Stimulated activated memory B cell treated with anti-CD40 and anti-IgM and Interleukin-4, amounts not matched to agents 10 μg/mL and 1 μg/mL and 100 μg/mL, for 72 hours (primary cell): Measurements from ENCODE around the gene SNAPC4.

Experiments used
- ATAC-seq: fragments of 150-1000 bp; cut with Tn5 transposase; 2 replicates; pipeline ENCODE4 v1.10.0; 2021
- H3K27ac Mint-ChIP-seq: one replicate; pipeline ENCODE4 v1.8.0; 2022; ENCODE audit warnings: mild to moderate bottlenecking, mixed read lengths
- H3K27me3 Mint-ChIP-seq: one replicate; pipeline ENCODE4 v1.8.0; 2022; ENCODE audit warnings: mixed read lengths
- H3K36me3 Mint-ChIP-seq: one replicate; pipeline ENCODE4 v1.8.0; 2022; ENCODE audit warnings: mixed read lengths
- H3K4me1 Mint-ChIP-seq: one replicate; pipeline ENCODE4 v1.8.0; 2022; ENCODE audit warnings: mixed read lengths
- H3K4me3 Mint-ChIP-seq: one replicate; pipeline ENCODE4 v1.8.0; 2022; ENCODE audit warnings: mild to moderate bottlenecking, moderate library complexity, mixed read lengths
- H3K9me3 Mint-ChIP-seq: one replicate; pipeline ENCODE4 v1.8.0; 2022; ENCODE audit warnings: mixed read lengths

Gene SNAPC4

GRCh38 chr9:136377341-136378169 is 22.4 kb downstream of the SNAPC4 start:
- Mint-ChIP-seq H3K36me3 (peaks cover 31% of the 10 kb centered on the region), H3K9me3 (no peaks in the 10 kb centered on the region), H3K27me3 (no peaks in the 10 kb centered on the region), H3K27ac (no peak overlapping the region), H3K4me1 (peaks cover 8% of the 10 kb centered on the region), H3K4me3 (no peak overlapping the region)
- ATAC-seq = no peak

GRCh38 chr9:136376457-136376856 is 23.5 kb downstream of the SNAPC4 start:
- no peak for ATAC-seq
- Mint-ChIP-seq H3K27ac (no peak overlapping the region), H3K4me1 (peaks cover 13% of the 10 kb centered on the region)

GRCh38 chr9:136375096-136375495 is 24.9 kb downstream of the SNAPC4 start:
- Mint-ChIP-seq H3K4me1 (peaks cover 13% of the 10 kb centered on the region), H3K36me3 (peaks cover 31% of the 10 kb centered on the region), H3K27me3 (no peaks in the 10 kb centered on the region), H3K9me3 (no peaks in the 10 kb centered on the region), H3K27ac (no peak overlapping the region), H3K4me3 (no peak overlapping the region)
- no peak for ATAC-seq

More at GRCh38 chr9:136376457-136376856, 23.5 kb downstream of the SNAPC4 start:
- no peak overlapping the region for H3K4me3 Mint-ChIP-seq
- H3K36me3 Mint-ChIP-seq = peaks cover 31% of the 10 kb centered on the region
- H3K27me3 Mint-ChIP-seq = no peaks in the 10 kb centered on the region
- no peaks in the 10 kb centered on the region for H3K9me3 Mint-ChIP-seq

DNA sequence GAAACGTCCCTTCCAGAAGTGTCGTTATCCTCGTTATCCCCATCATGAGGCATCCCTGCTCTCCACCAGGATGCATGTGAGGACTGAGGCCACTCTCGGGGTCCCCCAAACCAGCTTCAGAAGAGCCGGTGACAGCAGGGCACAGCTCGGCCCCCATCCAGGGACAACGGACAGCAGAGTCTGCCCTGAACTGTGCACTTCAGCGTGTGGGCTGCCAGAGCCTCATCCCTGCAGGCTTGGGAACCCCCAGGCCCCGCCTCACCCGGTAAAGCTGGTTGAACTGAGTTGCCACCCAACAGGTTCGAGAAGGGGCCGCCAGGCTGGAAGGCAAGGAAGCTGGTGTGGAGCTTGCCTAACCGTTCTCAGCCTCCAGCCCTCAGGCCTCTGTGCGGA is 25.8 kb downstream of the SNAPC4 start:
- peaks cover 25% of the 10 kb centered on the region for H3K36me3 Mint-ChIP-seq
- no peaks in the 10 kb centered on the region for H3K9me3 Mint-ChIP-seq
- peaks cover 13% of the 10 kb centered on the region for H3K4me1 Mint-ChIP-seq
- ATAC-seq = no peak
- no peaks in the 10 kb centered on the region for H3K27me3 Mint-ChIP-seq
- H3K4me3 Mint-ChIP-seq = no peak overlapping the region
- no peak overlapping the region for H3K27ac Mint-ChIP-seq

DNA sequence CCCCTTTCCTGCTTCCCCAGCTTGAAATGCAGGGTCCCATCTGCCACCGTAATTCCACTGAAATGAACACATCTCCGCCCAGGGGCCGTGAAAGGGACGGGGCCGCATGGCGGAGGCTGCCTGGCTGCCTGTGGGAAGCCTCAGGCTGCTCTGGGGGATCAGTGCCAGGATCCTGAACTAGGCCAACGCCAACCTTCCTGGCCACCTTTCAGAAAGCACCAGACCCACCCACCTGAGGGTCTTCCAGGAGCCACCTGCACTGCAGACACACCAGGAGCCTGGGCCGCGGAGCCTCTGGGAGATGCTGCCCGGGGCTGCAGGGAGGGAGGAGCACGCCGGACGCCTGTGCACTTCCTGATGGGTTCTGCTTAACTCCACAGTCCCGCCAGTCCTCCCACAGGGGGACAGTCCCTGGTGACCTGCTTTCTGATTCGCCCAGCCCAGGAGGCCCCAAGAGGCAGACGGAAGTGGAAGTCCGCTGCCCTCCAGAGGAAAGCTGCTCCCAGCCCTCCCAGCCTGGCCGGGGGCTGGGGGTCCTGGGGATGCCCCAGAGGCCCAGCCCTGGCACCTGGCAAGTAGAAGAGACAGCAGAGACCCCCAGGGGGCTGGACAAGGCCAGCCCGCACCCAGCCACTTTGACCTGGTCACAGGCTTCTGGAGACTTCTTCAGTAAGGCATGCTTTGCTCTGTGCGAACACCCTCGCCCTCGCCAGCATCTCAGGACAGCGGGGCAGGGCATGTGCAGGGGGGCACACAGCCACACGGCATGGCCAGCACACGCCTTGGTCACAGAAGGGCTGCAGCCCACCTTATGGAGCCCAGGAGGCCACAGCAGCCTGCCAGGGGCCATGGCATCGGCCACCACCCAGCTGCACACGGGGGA is 26.4 kb downstream of the SNAPC4 start, which contains the start of gene CARD9:
CARD9 (minus strand) TSS at position 370 of the 883 bp plus-strand sequence. CDS start 1,591 bp downstream, outside the sequence.
- peaks cover 13% of the 10 kb centered on the region for H3K4me1 Mint-ChIP-seq
- ATAC-seq = peak; percentile 58
- peak within 1 kb of the TSS; percentile 72 for H3K4me3 Mint-ChIP-seq
- peak within 1 kb of the TSS; percentile 53 for H3K27ac Mint-ChIP-seq
- H3K9me3 Mint-ChIP-seq = no peaks in the 10 kb centered on the region
- no peaks in the 10 kb centered on the region for H3K27me3 Mint-ChIP-seq
- H3K36me3 Mint-ChIP-seq = peaks cover 20% of the 10 kb centered on the region

- H3K4me3 Mint-ChIP-seq = peak overlapping the region; percentile 72
Observed at GRCh38 chr9:136372561-136373299, 27.2 kb downstream of the SNAPC4 start.

DNA sequence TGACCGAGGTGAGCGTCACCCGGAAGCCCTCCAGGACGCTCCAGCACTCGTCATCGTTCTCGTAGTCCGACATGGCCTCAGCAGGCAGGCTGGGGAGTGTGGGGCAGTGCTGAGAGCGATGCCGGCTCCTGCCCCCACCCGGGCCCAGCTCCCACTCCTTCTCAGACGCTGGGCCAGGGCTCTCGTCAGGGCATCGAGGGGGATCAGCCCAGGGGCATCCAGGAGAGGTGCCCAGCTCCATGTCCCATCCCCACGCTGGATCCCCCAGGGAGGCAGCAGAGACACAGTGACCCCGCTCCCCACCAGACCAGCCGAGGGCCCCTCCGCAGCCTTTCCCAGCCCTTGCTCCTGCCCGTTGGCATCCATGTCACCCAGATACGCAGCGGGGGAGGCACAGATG is 28.0 kb downstream of the SNAPC4 start:
- Mint-ChIP-seq H3K4me3 (peak overlapping the region; percentile 72), H3K27me3 (no peaks in the 10 kb centered on the region), H3K9me3 (no peaks in the 10 kb centered on the region), H3K36me3 (peaks cover 19% of the 10 kb centered on the region), H3K27ac (peak overlapping the region; percentile 53), H3K4me1 (peaks cover 13% of the 10 kb centered on the region)
- ATAC-seq = no peak

More at GRCh38 chr9:136372561-136373299, 27.2 kb downstream of the SNAPC4 start:
- H3K27ac Mint-ChIP-seq = peak overlapping the region; percentile 53
- no peaks in the 10 kb centered on the region for H3K27me3 Mint-ChIP-seq
- peak; percentile 29 for ATAC-seq
- peaks cover 19% of the 10 kb centered on the region for H3K36me3 Mint-ChIP-seq
- no peaks in the 10 kb centered on the region for H3K9me3 Mint-ChIP-seq
- peaks cover 13% of the 10 kb centered on the region for H3K4me1 Mint-ChIP-seq

DNA sequence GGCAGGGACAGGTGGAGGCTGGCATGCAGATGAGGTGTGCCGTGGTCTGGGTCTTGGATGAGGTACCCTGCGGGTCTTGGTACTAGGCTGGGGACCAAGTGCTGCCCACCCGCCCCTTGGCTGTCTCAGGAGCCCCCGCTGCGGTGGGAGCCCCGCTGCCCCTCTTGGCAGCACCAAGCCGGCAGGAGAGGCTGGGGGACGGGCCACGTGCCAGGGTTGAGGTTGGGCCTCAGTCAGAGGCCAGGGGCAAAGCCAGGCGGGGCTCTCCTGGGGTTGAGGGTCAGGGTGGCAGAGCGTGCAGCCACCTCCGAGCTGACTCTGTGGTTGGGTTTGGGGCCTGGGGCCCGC is 28.5 kb downstream of the SNAPC4 start:
- Mint-ChIP-seq H3K4me3 (no peak overlapping the region), H3K4me1 (peaks cover 13% of the 10 kb centered on the region)

DNA sequence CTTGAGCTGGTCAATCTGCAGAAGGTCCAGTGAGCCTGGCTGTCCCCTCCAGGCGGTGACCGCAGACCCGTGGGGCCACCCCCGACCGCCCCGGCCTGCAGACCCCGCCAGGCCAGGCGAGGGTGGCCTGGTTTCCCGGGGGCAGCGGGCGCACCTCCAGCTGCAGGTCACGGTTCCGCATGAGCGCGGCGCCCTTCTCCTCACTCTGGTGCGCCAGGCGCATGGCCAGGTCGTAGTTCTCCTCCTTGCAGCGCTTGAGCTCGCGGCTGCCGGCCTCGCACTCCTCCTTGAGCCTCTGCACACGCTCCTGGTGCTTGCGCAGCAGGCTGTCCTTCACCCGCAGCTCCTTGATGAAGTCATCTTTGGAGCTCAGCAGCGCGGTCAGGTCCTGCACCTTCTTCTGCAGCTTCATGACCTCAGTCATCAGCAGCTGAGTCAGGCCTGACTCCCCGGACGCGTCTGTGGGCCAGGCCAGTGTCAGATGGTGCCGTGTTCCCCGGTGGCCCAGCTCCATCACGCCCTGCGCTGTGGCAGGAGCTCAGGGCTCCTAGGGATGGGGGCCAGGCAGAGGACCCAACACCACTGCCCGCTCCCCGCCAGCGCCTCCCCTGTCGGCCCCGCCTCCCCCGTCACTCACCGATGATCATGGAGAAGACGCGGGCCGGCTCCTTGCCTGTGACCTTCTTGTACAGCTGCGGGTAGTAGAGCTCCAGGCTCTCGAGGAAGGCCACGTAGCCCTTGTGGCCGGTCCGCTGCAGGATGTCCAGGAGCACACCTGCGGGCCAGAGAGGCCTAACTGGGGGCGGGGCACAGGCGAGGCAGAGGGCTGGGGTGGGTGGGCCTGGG is 29.1 kb downstream of the SNAPC4 start:
- ATAC-seq = no peak
- peaks cover 17% of the 10 kb centered on the region for H3K36me3 Mint-ChIP-seq
- no peaks in the 10 kb centered on the region for H3K9me3 Mint-ChIP-seq
- no peak overlapping the region for H3K27ac Mint-ChIP-seq
- H3K27me3 Mint-ChIP-seq = no peaks in the 10 kb centered on the region
- H3K4me1 Mint-ChIP-seq = peaks cover 19% of the 10 kb centered on the region
- no peak overlapping the region for H3K4me3 Mint-ChIP-seq

More for the DNA sequence above, 28.5 kb downstream of the SNAPC4 start:
- Mint-ChIP-seq H3K27ac (no peak overlapping the region), H3K9me3 (no peaks in the 10 kb centered on the region), H3K27me3 (no peaks in the 10 kb centered on the region), H3K36me3 (peaks cover 19% of the 10 kb centered on the region)
- ATAC-seq = no peak

GRCh38 chr9:136370037-136370436 is 29.9 kb downstream of the SNAPC4 start:
- peaks cover 21% of the 10 kb centered on the region for H3K4me1 Mint-ChIP-seq
- H3K4me3 Mint-ChIP-seq = no peak overlapping the region
- peaks cover 10% of the 10 kb centered on the region for H3K36me3 Mint-ChIP-seq
- no peaks in the 10 kb centered on the region for H3K27me3 Mint-ChIP-seq
- no peaks in the 10 kb centered on the region for H3K9me3 Mint-ChIP-seq
- ATAC-seq = no peak
- H3K27ac Mint-ChIP-seq = no peak overlapping the region

GRCh38 chr9:136368190-136368589 is 31.8 kb downstream of the SNAPC4 start:
- Mint-ChIP-seq H3K9me3 (no peaks in the 10 kb centered on the region), H3K27ac (no peak overlapping the region), H3K27me3 (no peaks in the 10 kb centered on the region), H3K4me3 (no peak overlapping the region), H3K36me3 (no peaks in the 10 kb centered on the region), H3K4me1 (peaks cover 19% of the 10 kb centered on the region)
- ATAC-seq = no peak

- H3K36me3 Mint-ChIP-seq = peaks cover 2% of the 10 kb centered on the region
- H3K27ac Mint-ChIP-seq = no peak overlapping the region
- H3K27me3 Mint-ChIP-seq = no peaks in the 10 kb centered on the region
- H3K4me1 Mint-ChIP-seq = peaks cover 18% of the 10 kb centered on the region
- no peak for ATAC-seq
- H3K4me3 Mint-ChIP-seq = no peak overlapping the region
- H3K9me3 Mint-ChIP-seq = no peaks in the 10 kb centered on the region
Observed at GRCh38 chr9:136367296-136368145, 32.4 kb downstream of the SNAPC4 start.

DNA sequence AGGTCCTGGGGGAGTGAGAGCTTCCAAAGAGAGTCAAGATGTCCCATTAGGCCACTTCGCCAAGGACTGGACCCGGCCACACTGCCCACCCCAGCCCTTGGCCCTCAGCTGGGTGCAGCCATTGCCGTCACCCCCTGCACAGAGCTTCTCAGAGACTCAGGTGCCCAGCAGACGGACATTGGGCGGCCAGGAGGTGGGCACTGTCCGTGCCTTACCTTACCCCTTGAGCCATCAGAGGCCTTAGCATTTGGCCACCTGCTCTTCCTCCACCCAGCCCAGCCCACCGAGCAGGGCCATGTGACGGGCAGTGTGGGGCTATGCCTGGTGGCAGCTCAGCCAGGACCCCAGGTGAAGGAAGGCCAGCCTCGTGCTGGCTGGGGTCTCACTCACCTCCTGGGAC is 33.1 kb downstream of the SNAPC4 start:
- Mint-ChIP-seq H3K27me3 (no peaks in the 10 kb centered on the region), H3K4me1 (peaks cover 16% of the 10 kb centered on the region), H3K9me3 (no peaks in the 10 kb centered on the region), H3K4me3 (no peak overlapping the region), H3K36me3 (peaks cover 8% of the 10 kb centered on the region), H3K27ac (no peak overlapping the region)
- no peak for ATAC-seq
